ENCODE data around the gene CLPX. TPM values are rescaled to one million over a fixed set of nuclear protein-coding genes. Genes with fewer than 3 reads are reported as not detected.

Gene CLPX
- total and polyA plus RNA-seq, 8 donors, result 41.0 to 80.5 (median 64.2) TPM

- Histone ChIP-seq H3K36me3 (peaks cover 0 to 19% of the 10 kb centered on the region in 2 donors), H3K4me1 (peaks cover 11 to 30% of the 10 kb centered on the region in 2 donors), H3K4me3 (peak overlapping the region; percentile 77 to 80), H3K9me3 (peaks cover 0 to 6% of the 10 kb centered on the region in 2 donors), H3K27ac (peak overlapping the region; percentile 74 to 82), H3K27me3 (no peaks in the 10 kb centered on the region)
- peak; percentile 76 for ATAC-seq
- TF ChIP-seq CTCF (IDR thresholded peaks at IDR 0.05), result no peak
- intact Hi-C loops (cut with DNase I), result no loop called here
- peak; percentile 19 to 91 (median 34) for DNase-seq
These were observed 52.1 kb downstream of the CLPX start for GRCh38 chr15:65132878-65133547.

- Histone ChIP-seq H3K9me3 (no peaks in the 10 kb centered on the region), H3K4me1 (peaks cover 11 to 30% of the 10 kb centered on the region in 2 donors), H3K4me3 (no peak overlapping the region), H3K36me3 (peaks cover 0 to 39% of the 10 kb centered on the region in 2 donors), H3K27ac (no peak overlapping the region), H3K27me3 (no peaks in the 10 kb centered on the region)
- ATAC-seq (no peak), DNase-seq (no peak)
- intact Hi-C loops (cut with DNase I), result no loop called here
- no peak for TF ChIP-seq CTCF (IDR thresholded peaks at IDR 0.05)
These were observed 54.2 kb downstream of the CLPX start for GRCh38 chr15:65130941-65131340.

GRCh38 chr15:65115542-65115941, 69.6 kb downstream of the CLPX start:
- DNase-seq (no peak), ATAC-seq (no peak)
- H3K27me3 ChIP-seq, result no peaks in the 10 kb centered on the region
- no peak overlapping the region for H3K4me3 ChIP-seq
- H3K27ac ChIP-seq, result no peak overlapping the region
- no peak for TF ChIP-seq CTCF (IDR thresholded peaks at IDR 0.05)
- H3K36me3 ChIP-seq, result peaks cover 0 to 87% of the 10 kb centered on the region in 2 donors
- intact Hi-C loops (cut with DNase I), result no loop called here
- H3K4me1 ChIP-seq, result no peaks in the 10 kb centered on the region
- H3K9me3 ChIP-seq, result no peaks in the 10 kb centered on the region

GRCh38 chr15:65115086-65115485, 70.1 kb downstream of the CLPX start, which contains the start of gene UBAP1L:
Gene UBAP1L (minus strand): TSS chr15:65115200. CDS start chr15:65106215, 8,985 bp downstream.
- ATAC-seq (no peak), DNase-seq (no peak)
- no peaks in the 10 kb centered on the region for H3K4me1 ChIP-seq
- H3K27ac ChIP-seq, result no peak within 1 kb of the TSS
- intact Hi-C loops (cut with DNase I), result no loop called here
- no peak for TF ChIP-seq CTCF (IDR thresholded peaks at IDR 0.05)
- peaks cover 0 to 86% of the 10 kb centered on the region in 2 donors for H3K36me3 ChIP-seq
- no peak within 1 kb of the TSS for H3K4me3 ChIP-seq
- H3K9me3 ChIP-seq, result no peaks in the 10 kb centered on the region
- no peaks in the 10 kb centered on the region for H3K27me3 ChIP-seq

GRCh38 chr15:65110676-65111292, 74.4 kb downstream of the CLPX start:
- H3K4me3 ChIP-seq, result no peak overlapping the region
- TF ChIP-seq CTCF (IDR thresholded peaks at IDR 0.05), result no peak
- ATAC-seq (no peak), DNase-seq (peak in 1 of 4 donors; percentile 16)
- no peak overlapping the region for H3K27ac ChIP-seq
- H3K9me3 ChIP-seq, result no peaks in the 10 kb centered on the region
- H3K36me3 ChIP-seq, result peaks cover 0 to 49% of the 10 kb centered on the region in 2 donors
- intact Hi-C loops (cut with DNase I), result no loop called here
- H3K4me1 ChIP-seq, result no peaks in the 10 kb centered on the region
- H3K27me3 ChIP-seq, result no peaks in the 10 kb centered on the region
